ENCODE results near the gene CLCN5.

CLCN5 gene

GRCh38 chrX:49934148-49934547 is 11.8 kb downstream of the CLCN5 start:
- no peak for DNase-seq (ENCODE audit: low spot score)

GRCh38 chrX:49934729-49935128 is 12.3 kb downstream of the CLCN5 start:
- DNase-seq (ENCODE audit: low spot score) = no peak

- DNase-seq (ENCODE audit: low spot score) = no peak
Observed at GRCh38 chrX:49947781-49948180, 25.4 kb downstream of the CLCN5 start.

- no peak for DNase-seq (ENCODE audit: low spot score)
Observed at GRCh38 chrX:49949961-49950360, 27.6 kb downstream of the CLCN5 start.

GRCh38 chrX:49951524-49952193 is 29.3 kb downstream of the CLCN5 start:
- DNase-seq (ENCODE audit: low spot score) = no peak

- DNase-seq (ENCODE audit: low spot score) = no peak
Observed at GRCh38 chrX:49956313-49956712, 33.9 kb downstream of the CLCN5 start.

GRCh38 chrX:49958727-49959485 is 36.5 kb downstream of the CLCN5 start:
- no peak for DNase-seq (ENCODE audit: low spot score)

GRCh38 chrX:49959602-49960001 is 37.2 kb downstream of the CLCN5 start:
- DNase-seq (ENCODE audit: low spot score) = no peak

GRCh38 chrX:49960061-49960460 is 37.7 kb downstream of the CLCN5 start:
- DNase-seq (ENCODE audit: low spot score) = no peak

- DNase-seq (ENCODE audit: low spot score) = no peak
Observed at GRCh38 chrX:49970674-49971073, 48.3 kb downstream of the CLCN5 start.

- no peak for DNase-seq (ENCODE audit: low spot score)
Observed at GRCh38 chrX:49972328-49972860, 50.0 kb downstream of the CLCN5 start.

- no peak for DNase-seq (ENCODE audit: low spot score)
Observed at GRCh38 chrX:49976682-49977197, 54.3 kb downstream of the CLCN5 start.

- DNase-seq (ENCODE audit: low spot score) = no peak
Observed at GRCh38 chrX:49977319-49978090, 55.1 kb downstream of the CLCN5 start.

- no peak for DNase-seq (ENCODE audit: low spot score)
Observed at GRCh38 chrX:49978176-49978575, 55.8 kb downstream of the CLCN5 start.

- no peak for DNase-seq (ENCODE audit: low spot score)
Observed at GRCh38 chrX:49986058-49986457, 63.7 kb downstream of the CLCN5 start.

- DNase-seq (ENCODE audit: low spot score) = no peak
Observed at GRCh38 chrX:49987651-49988050, 65.3 kb downstream of the CLCN5 start.

- DNase-seq (ENCODE audit: low spot score) = no peak
Observed at GRCh38 chrX:49988143-49988542, 65.7 kb downstream of the CLCN5 start.

- no peak for DNase-seq (ENCODE audit: low spot score)
Observed at GRCh38 chrX:49991758-49992157, 69.4 kb downstream of the CLCN5 start.

GRCh38 chrX:49992853-49993252 is 70.5 kb downstream of the CLCN5 start:
- DNase-seq (ENCODE audit: low spot score) = no peak

GRCh38 chrX:49993661-49994060 is 71.3 kb downstream of the CLCN5 start:
- no peak for DNase-seq (ENCODE audit: low spot score)

GRCh38 chrX:49995107-49995731 is 72.8 kb downstream of the CLCN5 start:
- DNase-seq (ENCODE audit: low spot score) = no peak
